ENCODE data around the gene RAB3C.

RAB3C gene

GRCh38 chr5:58778888-58779287, 196.0 kb downstream of the RAB3C start:
- DNase-seq, result no peak

GRCh38 chr5:58786035-58786434, 203.2 kb downstream of the RAB3C start:
- DNase-seq, result no peak

GRCh38 chr5:58786711-58787303, 203.9 kb downstream of the RAB3C start:
- DNase-seq, result no peak

- peak; percentile 94 for DNase-seq
Measured at GRCh38 chr5:58787987-58788386, 205.1 kb downstream of the RAB3C start.

GRCh38 chr5:58793888-58794657, 211.2 kb downstream of the RAB3C start:
- DNase-seq, result no peak

- DNase-seq, result no peak
Measured at GRCh38 chr5:58794875-58795274, 212.0 kb downstream of the RAB3C start.

GRCh38 chr5:58795327-58795726, 212.5 kb downstream of the RAB3C start:
- DNase-seq, result no peak

GRCh38 chr5:58797021-58797420, 214.1 kb downstream of the RAB3C start:
- no peak for DNase-seq

GRCh38 chr5:58800356-58800755, 217.5 kb downstream of the RAB3C start:
- DNase-seq, result no peak

- no peak for DNase-seq
Measured at GRCh38 chr5:58800861-58801540, 218.1 kb downstream of the RAB3C start.

- no peak for DNase-seq
Measured at GRCh38 chr5:58803056-58803455, 220.2 kb downstream of the RAB3C start.

- DNase-seq, result no peak
Measured at GRCh38 chr5:58804291-58804690, 221.4 kb downstream of the RAB3C start.

GRCh38 chr5:58810086-58810485, 227.2 kb downstream of the RAB3C start:
- no peak for DNase-seq

- no peak for DNase-seq
Measured at GRCh38 chr5:58813855-58814254, 231.0 kb downstream of the RAB3C start.

- no peak for DNase-seq
Measured at GRCh38 chr5:58816181-58816731, 233.4 kb downstream of the RAB3C start.

GRCh38 chr5:58818465-58818864, 235.6 kb downstream of the RAB3C start:
- peak; percentile 11 for DNase-seq

GRCh38 chr5:58825441-58825840, 242.6 kb downstream of the RAB3C start:
- DNase-seq, result no peak

GRCh38 chr5:58825899-58826298, 243.0 kb downstream of the RAB3C start:
- DNase-seq, result no peak

- DNase-seq, result no peak
Measured at GRCh38 chr5:58827463-58827862, 244.6 kb downstream of the RAB3C start.

GRCh38 chr5:58828258-58828657, 245.4 kb downstream of the RAB3C start:
- no peak for DNase-seq

- DNase-seq, result no peak
Measured at GRCh38 chr5:58834242-58835225, 251.7 kb downstream of the RAB3C start.

- DNase-seq, result no peak
Measured at GRCh38 chr5:58836351-58836750, 253.5 kb downstream of the RAB3C start.

- no peak for DNase-seq
Measured at GRCh38 chr5:58838729-58839128, 255.9 kb downstream of the RAB3C start.
